HS-27A (cell line): ENCODE results near the gene MCTP1.
"Not testable (repeated sequence)": the region's sequence is repeated elsewhere in the genome, so short reads cannot be mapped to it uniquely, and the experiment has no call there.

Experiments
- DNase-seq: peaks from one replicate; pipeline ENCODE4 v3.0.0-alpha.2; 2012; ENCODE audit warnings: low read depth, missing footprints

The MCTP1 gene

GRCh38 chr5:95027775-95028174 lies 257.1 kb downstream of the MCTP1 start:
- DNase-seq = no peak

DNA sequence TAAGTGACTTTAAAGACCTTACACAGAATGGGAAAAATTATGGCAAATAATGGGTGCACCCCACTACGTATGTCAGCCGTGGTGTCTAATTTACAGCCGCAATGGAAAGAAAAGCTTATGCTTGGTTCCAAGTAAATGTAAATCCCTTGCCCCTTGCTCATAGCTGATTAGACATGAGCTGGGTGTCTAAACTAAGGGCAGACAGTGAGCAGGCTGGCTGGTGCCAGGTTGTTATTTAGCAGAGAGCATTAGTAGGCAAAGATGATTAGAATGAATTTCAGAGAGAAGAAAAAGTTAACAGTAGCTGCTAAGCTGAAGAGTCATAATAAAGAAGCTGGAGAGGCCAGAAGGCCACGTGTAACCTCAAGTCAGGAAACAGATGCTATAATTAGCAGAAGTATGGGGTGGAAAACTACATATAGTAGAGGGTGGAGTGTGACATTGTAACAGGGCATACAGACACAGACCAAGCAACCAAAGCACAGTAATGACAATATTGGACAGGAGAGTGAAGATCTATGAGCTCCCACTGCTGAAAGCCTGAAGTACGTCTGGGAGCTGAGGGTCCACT lies 257.7 kb downstream of the MCTP1 start:
- no peak for DNase-seq

DNA sequence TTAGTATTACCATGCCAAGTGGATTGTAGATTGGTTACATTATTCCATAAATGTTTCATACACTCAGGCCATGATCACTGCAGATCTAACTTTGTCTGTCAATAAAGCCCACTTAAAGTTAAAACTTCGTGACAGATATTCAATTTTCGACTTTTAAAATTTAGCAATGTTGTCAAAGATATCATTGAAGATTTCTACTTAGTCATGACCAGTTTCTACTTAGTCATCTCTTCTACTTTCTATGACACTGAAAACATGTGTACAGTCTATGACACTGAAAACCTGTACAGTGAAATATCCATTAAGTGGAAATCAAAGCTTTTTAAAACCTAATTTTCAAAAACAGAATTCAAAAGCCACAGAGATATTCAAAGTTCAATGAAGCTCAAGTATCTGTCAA lies 258.2 kb downstream of the MCTP1 start:
- no peak for DNase-seq

- no peak for DNase-seq
These were observed 261.8 kb downstream of the MCTP1 start for GRCh38 chr5:95022967-95023695.

GRCh38 chr5:95020345-95020744 lies 264.5 kb downstream of the MCTP1 start:
- no peak for DNase-seq

- no peak for DNase-seq
These were observed 265.9 kb downstream of the MCTP1 start for GRCh38 chr5:95018946-95019345.

- DNase-seq = no peak
These were observed 266.4 kb downstream of the MCTP1 start for GRCh38 chr5:95018511-95018910.

DNA sequence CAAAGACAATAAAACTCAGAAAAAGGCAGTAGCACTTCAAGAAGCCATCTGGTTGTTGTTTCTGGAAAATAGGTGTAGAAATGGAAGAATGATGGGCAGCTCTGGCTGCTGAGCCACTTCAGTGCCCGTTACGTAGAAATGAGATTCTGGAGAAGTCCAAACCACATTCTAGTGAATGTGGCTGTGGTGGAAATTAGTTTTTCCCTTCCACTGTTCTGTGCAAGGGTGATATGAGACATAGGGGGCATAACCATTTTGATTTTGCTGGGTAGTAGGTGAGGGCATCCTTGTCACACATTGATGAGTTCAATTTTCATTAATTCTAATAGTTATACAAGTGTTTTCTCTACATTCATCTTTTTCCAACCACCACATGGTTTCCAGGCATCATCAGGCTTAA lies 275.1 kb downstream of the MCTP1 start:
- no peak for DNase-seq

GRCh38 chr5:95007921-95008597 lies 276.8 kb downstream of the MCTP1 start:
- DNase-seq = no peak

DNA sequence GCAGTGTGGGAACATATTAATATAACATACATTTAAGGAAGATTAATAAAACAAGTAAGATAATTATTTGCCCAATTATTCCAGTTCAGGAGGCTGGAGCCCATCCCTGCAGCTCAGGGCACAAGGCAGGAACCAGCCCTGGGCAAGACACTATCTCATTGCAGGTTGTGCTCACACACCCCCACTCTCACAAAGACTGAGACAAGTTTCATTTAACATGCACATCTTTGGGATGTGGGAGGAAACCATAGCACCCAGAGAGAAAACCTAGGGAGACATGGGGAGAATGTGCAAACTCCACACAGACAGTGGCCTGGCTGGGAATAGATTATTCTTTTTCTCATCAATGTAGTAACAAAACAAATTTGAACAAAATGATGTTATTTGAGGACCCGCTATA lies 279.1 kb downstream of the MCTP1 start:
- DNase-seq = no peak

GRCh38 chr5:94998670-94999069 lies 286.2 kb downstream of the MCTP1 start:
- DNase-seq = no peak

DNA sequence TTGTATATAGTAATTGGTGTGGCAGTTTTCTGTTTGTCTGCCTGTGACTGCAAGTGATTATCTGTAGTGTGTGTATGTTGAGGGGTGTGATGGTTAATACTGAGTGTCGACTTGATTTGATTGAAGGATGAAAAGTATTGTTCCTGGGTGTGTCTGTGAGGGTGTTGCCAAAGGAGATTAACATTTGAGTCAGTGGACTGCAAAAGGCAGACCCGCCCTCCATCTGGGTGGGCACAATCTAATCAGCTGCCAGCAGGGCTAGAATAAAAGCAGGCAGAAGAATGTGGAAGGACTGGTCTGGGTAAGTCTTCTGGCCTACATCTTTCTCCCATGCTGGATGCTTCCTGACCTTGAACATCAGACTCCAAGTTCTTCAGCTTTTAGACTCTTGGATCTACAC lies 290.4 kb downstream of the MCTP1 start:
- not testable (repeated sequence) for DNase-seq

- no peak for DNase-seq
These were observed 291.4 kb downstream of the MCTP1 start for GRCh38 chr5:94993491-94993890.

DNA sequence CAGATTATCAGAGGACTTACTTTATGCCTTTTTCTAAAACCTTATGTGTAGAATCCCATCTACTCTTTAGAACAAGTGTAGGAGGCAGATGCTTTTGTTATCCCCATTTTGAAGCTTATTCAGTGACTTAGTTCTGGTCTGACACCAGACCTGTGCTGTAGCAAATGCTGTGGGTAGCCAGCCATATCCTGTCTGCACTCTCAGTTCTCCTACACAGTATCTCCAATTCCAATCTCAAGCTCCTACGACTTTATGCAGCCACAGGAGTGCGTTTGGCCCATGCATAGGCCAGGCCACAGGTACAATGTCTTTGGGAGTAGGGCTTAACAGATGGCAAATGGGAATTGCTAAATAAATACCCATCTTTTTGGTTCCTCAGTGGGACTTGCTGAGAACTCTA lies 292.6 kb downstream of the MCTP1 start:
- no peak for DNase-seq

DNA sequence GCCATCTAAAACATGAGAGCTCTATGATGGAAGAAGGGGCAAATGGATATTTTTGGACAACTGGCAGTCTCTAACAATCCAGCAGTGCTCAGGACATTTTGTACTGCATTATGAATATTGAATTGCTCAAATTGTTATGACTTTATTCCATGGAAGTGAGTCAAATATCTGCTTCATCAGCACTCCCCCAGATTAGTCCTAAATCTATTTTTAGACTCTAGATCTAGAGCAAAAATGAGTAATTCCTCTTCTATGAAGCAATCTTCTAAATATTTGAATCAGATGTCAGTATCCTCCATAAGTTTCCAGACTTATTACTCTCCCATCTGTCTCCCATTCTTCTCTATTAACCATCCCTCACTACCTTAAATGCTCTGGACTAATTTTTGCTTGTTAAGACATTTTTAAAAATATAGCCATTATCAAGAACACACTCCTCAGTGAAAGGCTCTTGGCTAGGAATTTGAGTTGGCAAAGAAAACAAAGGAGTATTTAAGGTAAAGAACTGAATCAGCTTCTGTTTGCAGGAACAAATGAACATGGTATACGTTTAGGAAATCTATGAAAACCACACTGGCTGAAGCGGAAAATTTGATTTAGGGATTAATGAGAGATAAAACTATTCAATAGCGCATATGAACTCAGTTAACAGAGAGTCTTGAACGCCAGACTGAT lies 300.9 kb downstream of the MCTP1 start:
- DNase-seq = no peak

- DNase-seq = no peak
These were observed 307.5 kb downstream of the MCTP1 start for GRCh38 chr5:94977437-94977836.

- DNase-seq = no peak
These were observed 308.0 kb downstream of the MCTP1 start for GRCh38 chr5:94976853-94977252.

- no peak for DNase-seq
These were observed 312.6 kb downstream of the MCTP1 start for GRCh38 chr5:94972268-94972667.

DNA sequence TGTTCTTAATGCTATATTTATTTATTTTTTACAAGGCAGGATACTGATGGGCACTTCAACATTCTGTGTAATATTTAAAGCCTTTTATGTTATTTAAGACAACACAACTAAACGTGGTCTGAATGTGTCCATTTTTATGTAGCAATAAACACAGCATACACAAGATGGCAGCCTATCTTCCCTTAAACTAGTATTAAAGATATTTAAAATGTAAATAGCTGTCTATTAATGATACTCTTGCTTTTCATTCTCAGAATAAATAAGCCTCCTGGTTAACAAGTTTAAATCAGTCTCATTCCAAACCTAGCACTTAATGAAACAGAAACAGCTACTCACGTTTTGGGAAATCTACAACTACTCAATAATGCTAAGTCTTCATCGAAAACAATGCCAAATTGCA lies 315.7 kb downstream of the MCTP1 start:
- DNase-seq = no peak

GRCh38 chr5:94968507-94969095 lies 316.3 kb downstream of the MCTP1 start:
- DNase-seq = no peak

GRCh38 chr5:94967525-94967924 lies 317.4 kb downstream of the MCTP1 start:
- DNase-seq = no peak

GRCh38 chr5:94959279-94959678 lies 325.6 kb downstream of the MCTP1 start:
- not testable (repeated sequence) for DNase-seq

- no peak for DNase-seq
These were observed 339.2 kb downstream of the MCTP1 start for GRCh38 chr5:94945656-94946055.
